CD14-positive monocyte (primary cell): ENCODE results near the gene DPYD. TPM values are rescaled to one million over a fixed set of nuclear protein-coding genes. Genes with fewer than 3 reads are reported as not detected.

Experiments
- DNase-seq, 3 donors: peaks; one replicate each; pipeline ENCODE4 v3.0.0-alpha.2; 2011 to 2022
- H2AFZ ChIP-seq: 2 replicates; pipeline ENCODE4 v1.6.0; 2012; ENCODE audit warnings: mild to moderate bottlenecking, low read depth, low read length, inconsistent platforms; ENCODE audit not compliant: insufficient read depth, poor library complexity, severe bottlenecking
- H3K27ac ChIP-seq, 2 donors: 1 replicate in 1 of 2; 2 replicates in 1 of 2; pipeline ENCODE4 v1.5.1; 2012 to 2013; ENCODE audit warnings: low read length in 2 of 2, control low read depth in 1 of 2, inconsistent platforms in 1 of 2, low read depth in 1 of 2, mild to moderate bottlenecking in 1 of 2
- H3K27me3 ChIP-seq, 2 donors: one replicate each; pipeline versions ENCODE4 v1.6.0 to v1.6.1; 2011 to 2013; ENCODE audit warnings: low read length in 2 of 2; ENCODE audit not compliant: control insufficient read depth in 2 of 2, insufficient read depth in 2 of 2
- H3K36me3 ChIP-seq, 2 donors: replicated peaks in 1 of 2; 1 replicate in 1 of 2; 2 replicates in 1 of 2; pipeline versions ENCODE4 v1.5.1 to v1.6.1; 2012 to 2013; ENCODE audit warnings: low read length in 2 of 2, control low read depth in 1 of 2, inconsistent platforms in 1 of 2, mild to moderate bottlenecking in 1 of 2; ENCODE audit not compliant: insufficient read depth in 2 of 2, control insufficient read depth in 1 of 2
- H3K4me1 ChIP-seq, 2 donors: 1 replicate in 1 of 2; 2 replicates in 1 of 2; pipeline versions ENCODE4 v1.5.1 to v1.6.1; 2012 to 2013; ENCODE audit warnings: low read length in 2 of 2, control low read depth in 1 of 2, inconsistent platforms in 1 of 2, mild to moderate bottlenecking in 1 of 2, moderate library complexity in 1 of 2; ENCODE audit not compliant: insufficient read depth in 2 of 2, control insufficient read depth in 1 of 2
- H3K4me2 ChIP-seq: replicated peaks from 2 replicates; pipeline ENCODE3; 2012; ENCODE audit warnings: low read length, moderate library complexity, mild to moderate bottlenecking; ENCODE audit not compliant: poor library complexity, severe bottlenecking; ENCODE audit errors: extremely low read depth
- H3K4me3 ChIP-seq, 3 experiments: fragments of 200-600 bp in 1 of 3; sonication (generic) in 1 of 3; replicated peaks in 1 of 3; 1 replicate in 2 of 3; 2 replicates in 1 of 3; pipeline ENCODE4 v1.5.1; 2011 to 2013; ENCODE audit warnings: low read length in 3 of 3, mild to moderate bottlenecking in 3 of 3, control low read depth in 2 of 3, low read depth in 2 of 3, inconsistent platforms in 1 of 3, moderate library complexity in 1 of 3
- H3K79me2 ChIP-seq: 2 replicates; pipeline ENCODE4 v1.6.0; 2012; ENCODE audit warnings: mild to moderate bottlenecking, control low read depth, inconsistent platforms, low read length, moderate library complexity; ENCODE audit not compliant: insufficient read depth
- H3K9ac ChIP-seq: 2 replicates; pipeline ENCODE4 v1.6.0; 2017; ENCODE audit warnings: low read length, mild to moderate bottlenecking; ENCODE audit not compliant: insufficient read depth, poor library complexity, severe bottlenecking
- H3K9me3 ChIP-seq, 2 donors: replicated peaks in 1 of 2; 1 replicate in 1 of 2; 2 replicates in 1 of 2; pipeline versions ENCODE4 v1.5.1 to v1.6.1; 2012 to 2013; ENCODE audit warnings: low read length in 2 of 2, control low read depth in 1 of 2; ENCODE audit not compliant: control insufficient read depth in 1 of 2, insufficient read depth in 1 of 2
- H4K20me1 ChIP-seq: 2 replicates; pipeline ENCODE4 v1.6.0; 2012; ENCODE audit warnings: mild to moderate bottlenecking, low read length, control low read depth, moderate library complexity; ENCODE audit not compliant: insufficient read depth
- H3K27ac Mint-ChIP-seq, 7 donors: one replicate each; pipeline ENCODE4 v1.8.0; 2020; ENCODE audit warnings: mild to moderate bottlenecking in 7 of 7, mixed read lengths in 7 of 7, moderate library complexity in 6 of 7, inconsistent platforms in 2 of 7
- H3K27me3 Mint-ChIP-seq, 3 donors: one replicate each; pipeline ENCODE4 v1.8.0; 2021 to 2022; ENCODE audit warnings: low read depth in 3 of 3, mild to moderate bottlenecking in 3 of 3, mixed read lengths in 3 of 3, moderate library complexity in 3 of 3, inconsistent platforms in 1 of 3
- H3K36me3 Mint-ChIP-seq, 2 donors: one replicate each; pipeline ENCODE4 v1.8.0; 2020; ENCODE audit warnings: mixed read lengths in 2 of 2, inconsistent platforms in 1 of 2, mild to moderate bottlenecking in 1 of 2
- H3K4me1 Mint-ChIP-seq: one replicate; pipeline ENCODE4 v1.8.0; 2020; ENCODE audit warnings: mild to moderate bottlenecking, mixed read lengths
- H3K4me3 Mint-ChIP-seq, 2 donors: one replicate each; pipeline ENCODE4 v1.8.0; 2020; ENCODE audit warnings: mild to moderate bottlenecking in 2 of 2, mixed read lengths in 2 of 2, moderate library complexity in 1 of 2
- H3K9me3 Mint-ChIP-seq, 7 donors: one replicate each; pipeline ENCODE4 v1.8.0; 2020 to 2022; ENCODE audit warnings: mixed read lengths in 7 of 7, mild to moderate bottlenecking in 6 of 7, moderate library complexity in 6 of 7, inconsistent platforms in 2 of 7
- WGBS: methylation state at CpG from one replicate; pipeline ENCODE4 v1.1.5; 2013; ENCODE audit warnings: missing lambda C conversion rate; ENCODE audit not compliant: insufficient coverage; 5-methylcytosine and 5-hydroxymethylcytosine counted together
- intact Hi-C, 2 donors: fragments of 100-400 bp; cut with micrococcal nuclease; formaldehyde crosslinking; loops; one replicate each; pipeline versions ENCODE4 v1.15.0 to v1.15.1; 2023
- polyA plus RNA-seq, 3 donors: library from polyadenylated mRNA; depleted of rRNA in 1 of 3; unstranded in 2 of 3; stranded (reverse) in 1 of 3; fragments of 300-500 nt in 2 of 3; fragments of >200 nt in 1 of 3; fragmentation: Illumina TruSeq in 2 of 3; gene quantifications; 1 replicate in 2 of 3; 2 replicates in 1 of 3; pipeline ENCODE4 v1.2.3, GENCODE V29; 2012 to 2021
- TF ChIP-seq, protein P1 (sequence below): fragments of 200-600 bp; IDR thresholded peaks from one replicate; pipeline ENCODE4 v1.8.0; 2022; ENCODE audit warnings: antibody characterized with exemption, mild to moderate bottlenecking

DPYD gene
- polyA plus RNA-seq, 3 donors: 87.6 to 171 (median 144) TPM

DNA sequence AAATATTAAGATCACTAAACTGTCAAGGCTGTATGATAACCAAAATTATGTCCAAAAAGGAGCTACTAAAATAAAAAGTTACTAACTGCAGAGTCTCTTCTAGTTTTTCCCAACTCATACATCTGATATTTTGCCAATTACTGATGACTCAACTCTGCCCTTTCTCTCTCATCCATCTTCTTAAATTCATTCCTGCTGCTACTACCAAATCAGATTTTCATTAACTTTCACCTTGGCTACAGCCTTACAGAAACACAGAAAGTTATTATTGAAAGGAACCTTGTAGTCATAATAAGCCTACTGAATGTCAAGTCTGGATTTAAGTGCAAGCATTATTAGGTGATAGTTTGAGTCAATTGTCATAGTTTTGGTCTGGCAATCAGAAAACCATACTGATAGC is 273.1 kb downstream of the DPYD start:
- peaks cover 8 to 38% of the 10 kb centered on the region in 2 donors for H3K36me3 ChIP-seq
- H3K9me3 Mint-ChIP-seq: peaks cover 0 to 9% (median 8%) of the 10 kb centered on the region in 7 donors
- H3K4me1 Mint-ChIP-seq: no peaks in the 10 kb centered on the region
- no peak overlapping the region for H3K27ac ChIP-seq
- H3K9ac ChIP-seq: no peak overlapping the region
- H3K27me3 ChIP-seq: no peaks in the 10 kb centered on the region
- TF ChIP-seq, protein P1, sequence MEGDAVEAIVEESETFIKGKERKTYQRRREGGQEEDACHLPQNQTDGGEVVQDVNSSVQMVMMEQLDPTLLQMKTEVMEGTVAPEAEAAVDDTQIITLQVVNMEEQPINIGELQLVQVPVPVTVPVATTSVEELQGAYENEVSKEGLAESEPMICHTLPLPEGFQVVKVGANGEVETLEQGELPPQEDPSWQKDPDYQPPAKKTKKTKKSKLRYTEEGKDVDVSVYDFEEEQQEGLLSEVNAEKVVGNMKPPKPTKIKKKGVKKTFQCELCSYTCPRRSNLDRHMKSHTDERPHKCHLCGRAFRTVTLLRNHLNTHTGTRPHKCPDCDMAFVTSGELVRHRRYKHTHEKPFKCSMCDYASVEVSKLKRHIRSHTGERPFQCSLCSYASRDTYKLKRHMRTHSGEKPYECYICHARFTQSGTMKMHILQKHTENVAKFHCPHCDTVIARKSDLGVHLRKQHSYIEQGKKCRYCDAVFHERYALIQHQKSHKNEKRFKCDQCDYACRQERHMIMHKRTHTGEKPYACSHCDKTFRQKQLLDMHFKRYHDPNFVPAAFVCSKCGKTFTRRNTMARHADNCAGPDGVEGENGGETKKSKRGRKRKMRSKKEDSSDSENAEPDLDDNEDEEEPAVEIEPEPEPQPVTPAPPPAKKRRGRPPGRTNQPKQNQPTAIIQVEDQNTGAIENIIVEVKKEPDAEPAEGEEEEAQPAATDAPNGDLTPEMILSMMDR: no peak
- no peak overlapping the region for H3K27ac Mint-ChIP-seq
- H3K27me3 Mint-ChIP-seq: no peaks in the 10 kb centered on the region
- H2AFZ ChIP-seq: no peak overlapping the region
- no peak for DNase-seq
- peaks cover 0 to 4% of the 10 kb centered on the region in 2 donors for H3K9me3 ChIP-seq
- H4K20me1 ChIP-seq: peaks cover 42% of the 10 kb centered on the region
- peaks cover 27 to 33% of the 10 kb centered on the region in 2 donors for H3K36me3 Mint-ChIP-seq
- H3K4me1 ChIP-seq: no peaks in the 10 kb centered on the region
- no peak overlapping the region for H3K4me2 ChIP-seq
- no peaks in the 10 kb centered on the region for H3K79me2 ChIP-seq
- H3K4me3 Mint-ChIP-seq: no peak overlapping the region
- no peak overlapping the region for H3K4me3 ChIP-seq
- intact Hi-C loops: no loop called here

DNA sequence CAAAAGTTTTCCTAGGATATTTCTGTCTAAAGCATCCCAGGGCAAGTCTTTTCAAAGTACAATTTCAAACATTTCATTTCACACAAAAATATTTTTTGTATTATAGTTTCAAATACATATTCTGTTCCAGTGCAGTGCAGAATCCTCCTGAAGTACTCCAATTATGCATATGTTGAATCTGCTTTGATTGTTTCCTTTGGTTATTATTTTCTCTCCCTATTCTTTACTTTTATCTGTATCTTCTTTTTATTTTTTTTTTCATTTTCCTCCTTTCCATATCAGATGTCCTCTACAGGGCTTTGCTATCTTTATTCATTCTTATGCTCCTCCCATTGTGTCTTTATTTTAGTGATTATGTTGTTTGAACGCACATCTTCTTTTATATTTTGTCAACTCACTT is 274.8 kb downstream of the DPYD start:
- no peak overlapping the region for H3K4me3 Mint-ChIP-seq
- peaks cover 0 to 4% of the 10 kb centered on the region in 2 donors for H3K9me3 ChIP-seq
- no peak overlapping the region for H3K27ac ChIP-seq
- H3K36me3 Mint-ChIP-seq: peaks cover 22 to 26% of the 10 kb centered on the region in 2 donors
- peaks cover 36% of the 10 kb centered on the region for H4K20me1 ChIP-seq
- no peak for DNase-seq
- H3K36me3 ChIP-seq: peaks cover 8 to 39% of the 10 kb centered on the region in 2 donors
- intact Hi-C loops: no loop called here
- H2AFZ ChIP-seq: no peak overlapping the region
- H3K79me2 ChIP-seq: no peaks in the 10 kb centered on the region
- WGBS: no CpG with 5 or more reads among the region's 1 CpG
- no peaks in the 10 kb centered on the region for H3K4me1 ChIP-seq
- H3K27me3 ChIP-seq: no peaks in the 10 kb centered on the region
- peaks cover 3% of the 10 kb centered on the region for H3K4me1 Mint-ChIP-seq
- H3K9me3 Mint-ChIP-seq: peaks cover 0 to 9% (median 8%) of the 10 kb centered on the region in 7 donors
- TF ChIP-seq, protein P1: no peak
- no peaks in the 10 kb centered on the region for H3K27me3 Mint-ChIP-seq
- H3K4me2 ChIP-seq: no peak overlapping the region
- H3K27ac Mint-ChIP-seq: no peak overlapping the region
- no peak overlapping the region for H3K4me3 ChIP-seq
- no peak overlapping the region for H3K9ac ChIP-seq
